Measurements from ENCODE around the gene ULK2. TPM values are rescaled to one million over a fixed set of nuclear protein-coding genes. Genes with fewer than 3 reads are reported as not detected.

ULK2 gene
- total and polyA plus RNA-seq, 10 of the 15 experiments (the other 5 are each of a cell fraction or from before 2014, with no cell fraction given): 0.29 to 5.3 (median 1.6) TPM

- TF ChIP-seq, protein P1, sequence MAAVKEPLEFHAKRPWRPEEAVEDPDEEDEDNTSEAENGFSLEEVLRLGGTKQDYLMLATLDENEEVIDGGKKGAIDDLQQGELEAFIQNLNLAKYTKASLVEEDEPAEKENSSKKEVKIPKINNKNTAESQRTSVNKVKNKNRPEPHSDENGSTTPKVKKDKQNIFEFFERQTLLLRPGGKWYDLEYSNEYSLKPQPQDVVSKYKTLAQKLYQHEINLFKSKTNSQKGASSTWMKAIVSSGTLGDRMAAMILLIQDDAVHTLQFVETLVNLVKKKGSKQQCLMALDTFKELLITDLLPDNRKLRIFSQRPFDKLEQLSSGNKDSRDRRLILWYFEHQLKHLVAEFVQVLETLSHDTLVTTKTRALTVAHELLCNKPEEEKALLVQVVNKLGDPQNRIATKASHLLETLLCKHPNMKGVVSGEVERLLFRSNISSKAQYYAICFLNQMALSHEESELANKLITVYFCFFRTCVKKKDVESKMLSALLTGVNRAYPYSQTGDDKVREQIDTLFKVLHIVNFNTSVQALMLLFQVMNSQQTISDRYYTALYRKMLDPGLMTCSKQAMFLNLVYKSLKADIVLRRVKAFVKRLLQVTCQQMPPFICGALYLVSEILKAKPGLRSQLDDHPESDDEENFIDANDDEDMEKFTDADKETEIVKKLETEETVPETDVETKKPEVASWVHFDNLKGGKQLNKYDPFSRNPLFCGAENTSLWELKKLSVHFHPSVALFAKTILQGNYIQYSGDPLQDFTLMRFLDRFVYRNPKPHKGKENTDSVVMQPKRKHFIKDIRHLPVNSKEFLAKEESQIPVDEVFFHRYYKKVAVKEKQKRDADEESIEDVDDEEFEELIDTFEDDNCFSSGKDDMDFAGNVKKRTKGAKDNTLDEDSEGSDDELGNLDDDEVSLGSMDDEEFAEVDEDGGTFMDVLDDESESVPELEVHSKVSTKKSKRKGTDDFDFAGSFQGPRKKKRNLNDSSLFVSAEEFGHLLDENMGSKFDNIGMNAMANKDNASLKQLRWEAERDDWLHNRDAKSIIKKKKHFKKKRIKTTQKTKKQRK (IDR thresholded peaks at IDR 0.05; ENCODE audit: low read depth, low read length): no peak
- TF ChIP-seq, protein P2, sequence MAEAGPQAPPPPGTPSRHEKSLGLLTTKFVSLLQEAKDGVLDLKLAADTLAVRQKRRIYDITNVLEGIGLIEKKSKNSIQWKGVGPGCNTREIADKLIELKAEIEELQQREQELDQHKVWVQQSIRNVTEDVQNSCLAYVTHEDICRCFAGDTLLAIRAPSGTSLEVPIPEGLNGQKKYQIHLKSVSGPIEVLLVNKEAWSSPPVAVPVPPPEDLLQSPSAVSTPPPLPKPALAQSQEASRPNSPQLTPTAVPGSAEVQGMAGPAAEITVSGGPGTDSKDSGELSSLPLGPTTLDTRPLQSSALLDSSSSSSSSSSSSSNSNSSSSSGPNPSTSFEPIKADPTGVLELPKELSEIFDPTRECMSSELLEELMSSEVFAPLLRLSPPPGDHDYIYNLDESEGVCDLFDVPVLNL (IDR thresholded peaks at IDR 0.05; ENCODE audit: low read depth, low read length): no peak
- TF ChIP-seq MYC (IDR thresholded peaks at IDR 0.05; ENCODE audit: insufficient read depth, insufficient read length, insufficient replicate concordance, low read length, severe bottlenecking) (no peak), SP1 (IDR thresholded peaks at IDR 0.05; ENCODE audit: low read depth, low read length) (no peak)
- TF ChIP-seq, protein P3, sequence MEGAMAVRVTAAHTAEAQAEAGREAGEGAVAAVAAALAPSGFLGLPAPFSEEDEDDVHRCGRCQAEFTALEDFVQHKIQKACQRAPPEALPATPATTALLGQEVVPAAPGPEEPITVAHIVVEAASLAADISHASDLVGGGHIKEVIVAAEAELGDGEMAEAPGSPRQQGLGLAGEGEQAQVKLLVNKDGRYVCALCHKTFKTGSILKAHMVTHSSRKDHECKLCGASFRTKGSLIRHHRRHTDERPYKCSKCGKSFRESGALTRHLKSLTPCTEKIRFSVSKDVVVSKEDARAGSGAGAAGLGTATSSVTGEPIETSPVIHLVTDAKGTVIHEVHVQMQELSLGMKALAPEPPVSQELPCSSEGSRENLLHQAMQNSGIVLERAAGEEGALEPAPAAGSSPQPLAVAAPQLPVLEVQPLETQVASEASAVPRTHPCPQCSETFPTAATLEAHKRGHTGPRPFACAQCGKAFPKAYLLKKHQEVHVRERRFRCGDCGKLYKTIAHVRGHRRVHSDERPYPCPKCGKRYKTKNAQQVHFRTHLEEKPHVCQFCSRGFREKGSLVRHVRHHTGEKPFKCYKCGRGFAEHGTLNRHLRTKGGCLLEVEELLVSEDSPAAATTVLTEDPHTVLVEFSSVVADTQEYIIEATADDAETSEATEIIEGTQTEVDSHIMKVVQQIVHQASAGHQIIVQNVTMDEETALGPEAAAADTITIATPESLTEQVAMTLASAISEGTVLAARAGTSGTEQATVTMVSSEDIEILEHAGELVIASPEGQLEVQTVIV (IDR thresholded peaks at IDR 0.05; ENCODE audit: borderline replicate concordance, partially characterized antibody): no peak
Measured at GRCh38 chr17:19800571-19800970, 67.2 kb downstream of the ULK2 start (continued).
